Prostate gland (tissue), 2 donors: ENCODE measurements around the gene ARHGAP9. TPM values are rescaled to one million over a fixed set of nuclear protein-coding genes. Genes with fewer than 3 reads are reported as not detected.

Experiments
- DNase-seq: peaks from one replicate; pipeline ENCODE4 v3.0.0-alpha.2; 2019; ENCODE audit warnings: low spot score
- H3K27ac ChIP-seq, 2 donors: fragments of 200-600 bp; sonication (generic); 2 replicates each; pipeline ENCODE4 v1.5.1; 2017 to 2019
- H3K27me3 ChIP-seq: fragments of 200-600 bp; sonication (generic); replicated peaks from 2 replicates; pipeline ENCODE4 v1.5.1; 2019; ENCODE audit not compliant: insufficient read depth
- H3K36me3 ChIP-seq, 2 donors: fragments of 200-600 bp; sonication (generic); 1 replicate in 1 of 2; 2 replicates in 1 of 2; pipeline versions ENCODE4 v1.5.1 to v1.8.1; 2017 to 2019
- H3K4me1 ChIP-seq: fragments of 200-600 bp; sonication (generic); replicated peaks from 2 replicates; pipeline ENCODE4 v1.5.1; 2019
- H3K4me3 ChIP-seq, 2 donors: fragments of 200-600 bp; sonication (generic); 2 replicates each; pipeline ENCODE4 v1.5.1; 2017 to 2019
- H3K9me3 ChIP-seq: fragments of 200-600 bp; sonication (generic); 2 replicates; pipeline ENCODE4 v1.5.1; 2017
- CTCF ChIP-seq, 4 experiments: fragments of 200-600 bp in 2 of 4; fragments of 450-650 bp in 2 of 4; sonication (generic) in 2 of 4; IDR thresholded peaks; 1 replicate in 3 of 4; 2 replicates in 1 of 4; pipeline ENCODE4 v1.5.1; 2016 to 2019; ENCODE audit warnings: antibody characterized with exemption in 4 of 4, mild to moderate bottlenecking in 2 of 4, moderate library complexity in 2 of 4
- POLR2A ChIP-seq: fragments of 450-650 bp; IDR thresholded peaks from one replicate; pipeline ENCODE4 v1.6.1; 2016; ENCODE audit warnings: antibody characterized with exemption, mild to moderate bottlenecking
- POLR2AphosphoS5 ChIP-seq: sonication (generic); formaldehyde crosslinking; IDR thresholded peaks from one replicate; pipeline ENCODE4 v1.6.1; 2017; ENCODE audit warnings: antibody characterized with exemption
- WGBS: methylation state at CpG from one replicate; pipeline ENCODE4 v1.1.5; 2018; 5-methylcytosine and 5-hydroxymethylcytosine counted together
- intact Hi-C: fragments of 100-400 bp; cut with DNase I; formaldehyde crosslinking; loops from one replicate; pipeline ENCODE4 v1.14.2; 2022
- total RNA-seq, 2 donors: library from RNA; depleted of rRNA; stranded (reverse); fragments of >200 nt; gene quantifications; one replicate each; pipeline ENCODE4 v1.1.0, GENCODE V29; 2016

ARHGAP9 gene
- total RNA-seq, 2 donors from 2014 or later: 3.5 to 13.6 TPM

DNA sequence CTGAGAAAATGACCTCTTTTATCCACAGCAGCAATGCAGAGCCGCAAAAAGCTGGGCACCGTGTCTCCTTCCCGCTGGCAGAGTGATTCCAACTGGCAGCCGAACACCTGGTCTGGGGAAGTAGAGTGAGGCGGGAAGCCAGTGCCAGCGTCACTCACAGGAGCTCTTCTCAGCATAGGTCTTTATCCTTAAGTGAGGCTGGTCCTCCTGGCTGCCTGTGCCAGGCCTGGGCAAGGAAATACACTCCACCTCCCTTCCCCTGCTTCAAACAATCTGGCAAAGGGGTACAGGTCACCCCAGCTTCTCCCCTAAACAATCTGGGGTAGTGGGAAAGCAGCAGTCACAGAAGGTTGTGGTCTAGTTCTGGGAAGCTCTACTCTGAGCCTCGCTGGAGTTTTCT is 4.8 kb downstream of the ARHGAP9 start:
- H3K9me3 ChIP-seq: no peaks in the 10 kb centered on the region
- WGBS: 36% methylated on average over 7 of the region's 7 CpGs
- H3K36me3 ChIP-seq: no peaks in the 10 kb centered on the region
- peaks cover 10% of the 10 kb centered on the region for H3K27me3 ChIP-seq
- H3K4me1 ChIP-seq: peaks cover 13% of the 10 kb centered on the region
- no peak overlapping the region for H3K27ac ChIP-seq
- TF ChIP-seq POLR2A (no peak), POLR2AphosphoS5 (no peak), CTCF (IDR thresholded peaks at IDR 0.05) (no peak)
- intact Hi-C loops: no loop called here
- no peak for DNase-seq
- peak overlapping the region in 1 of 2 donors; percentile 26 for H3K4me3 ChIP-seq

DNA sequence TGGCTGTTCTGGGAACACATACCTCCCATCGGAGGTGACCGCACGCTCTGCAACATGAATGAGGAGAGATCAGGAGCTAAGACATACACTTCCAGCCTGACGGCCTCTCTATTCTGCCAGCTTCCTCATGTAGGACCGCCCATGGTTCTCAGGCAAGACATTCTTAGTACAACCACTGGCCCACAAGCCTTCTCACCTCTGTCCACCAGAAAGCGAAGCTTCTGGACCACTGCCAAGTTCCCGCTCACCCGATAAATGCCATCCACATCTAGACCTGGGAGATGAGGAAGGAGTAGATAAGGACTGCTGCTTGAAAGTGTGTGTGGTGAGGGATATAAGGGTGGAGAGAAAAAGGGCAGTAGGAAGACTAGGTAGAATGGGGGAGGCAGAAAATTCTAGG is 5.2 kb downstream of the ARHGAP9 start:
- WGBS: 77% methylated on average over 8 of the region's 8 CpGs
- Histone ChIP-seq H3K4me3 (no peak overlapping the region), H3K36me3 (no peaks in the 10 kb centered on the region), H3K27me3 (peaks cover 10% of the 10 kb centered on the region), H3K27ac (no peak overlapping the region), H3K4me1 (peaks cover 13% of the 10 kb centered on the region), H3K9me3 (no peaks in the 10 kb centered on the region)
- no peak for DNase-seq
- intact Hi-C loops: no loop called here
- TF ChIP-seq CTCF (IDR thresholded peaks at IDR 0.05) (no peak), POLR2AphosphoS5 (no peak), POLR2A (no peak)

DNA sequence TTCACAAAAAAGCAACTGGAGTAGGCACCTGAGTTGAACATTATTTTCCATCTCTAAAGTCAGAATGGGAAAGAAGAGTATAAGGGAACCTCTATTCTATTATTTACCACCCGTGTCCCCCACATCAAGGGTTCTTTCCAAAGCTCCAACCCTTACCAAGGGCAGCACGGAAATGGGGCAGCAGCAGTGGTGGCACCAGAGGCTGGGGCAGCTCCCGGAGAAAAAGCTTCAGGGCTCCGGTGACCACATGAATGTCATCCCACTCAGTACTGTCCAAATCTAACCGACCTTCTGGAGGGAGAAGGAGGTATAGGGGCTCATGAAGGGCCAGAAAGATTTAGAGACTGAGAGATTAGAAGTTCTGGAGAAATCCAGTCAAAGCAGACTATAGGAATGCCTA is 5.8 kb downstream of the ARHGAP9 start:
- WGBS: 88% methylated on average over 5 of the region's 5 CpGs
- H3K9me3 ChIP-seq: no peaks in the 10 kb centered on the region
- no peak overlapping the region for H3K27ac ChIP-seq
- TF ChIP-seq CTCF (IDR thresholded peaks at IDR 0.05): no peak
- no peak for TF ChIP-seq POLR2A
- no peak for TF ChIP-seq POLR2AphosphoS5
- peaks cover 13% of the 10 kb centered on the region for H3K4me1 ChIP-seq
- no peak for DNase-seq
- no peaks in the 10 kb centered on the region for H3K36me3 ChIP-seq
- H3K4me3 ChIP-seq: no peak overlapping the region
- intact Hi-C loops: no loop called here
- peaks cover 10% of the 10 kb centered on the region for H3K27me3 ChIP-seq

- Histone ChIP-seq H3K27me3 (peaks cover 10% of the 10 kb centered on the region), H3K27ac (no peak overlapping the region), H3K9me3 (no peaks in the 10 kb centered on the region), H3K4me3 (no peak overlapping the region), H3K36me3 (no peaks in the 10 kb centered on the region), H3K4me1 (peaks cover 13% of the 10 kb centered on the region)
- WGBS: 36% methylated on average over 3 of the region's 3 CpGs
- intact Hi-C loops: no loop called here
- no peak for DNase-seq
- TF ChIP-seq CTCF (IDR thresholded peaks at IDR 0.05) (no peak), POLR2AphosphoS5 (no peak), POLR2A (no peak)
These were observed 6.3 kb downstream of the ARHGAP9 start for GRCh38 chr12:57473392-57473791.

DNA sequence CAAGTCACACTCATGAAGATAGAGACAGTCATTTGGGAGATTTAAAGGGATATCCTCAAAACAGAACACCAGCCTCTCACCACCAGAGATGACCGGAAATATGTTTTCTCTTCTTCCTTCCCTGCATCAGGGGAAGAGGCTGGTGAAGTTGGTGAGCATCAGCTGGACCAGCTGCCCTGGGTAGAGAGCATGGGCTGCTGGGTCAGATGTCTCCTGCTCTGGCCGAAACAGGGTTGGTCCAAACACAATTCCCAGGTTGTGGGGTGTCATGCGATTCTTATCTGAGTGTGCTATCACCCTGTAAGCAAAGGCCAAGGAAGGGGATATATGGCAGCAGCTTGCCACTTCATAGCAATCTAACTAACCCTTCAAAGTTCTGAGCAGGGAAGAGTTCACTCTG is 7.3 kb downstream of the ARHGAP9 start:
- intact Hi-C loops: no loop called here
- no peak for DNase-seq
- 83% methylated on average over 3 of the region's 3 CpGs for WGBS
- Histone ChIP-seq H3K27ac (no peak overlapping the region), H3K4me1 (peaks cover 13% of the 10 kb centered on the region), H3K36me3 (no peaks in the 10 kb centered on the region), H3K27me3 (peaks cover 10% of the 10 kb centered on the region), H3K4me3 (no peak overlapping the region), H3K9me3 (no peaks in the 10 kb centered on the region)
- TF ChIP-seq POLR2AphosphoS5 (no peak), CTCF (IDR thresholded peaks at IDR 0.05) (no peak), POLR2A (no peak)
